ENCODE measurements around the gene METRNL. TPM values are rescaled to one million over a fixed set of nuclear protein-coding genes. Genes with fewer than 3 reads are reported as not detected.
"Not testable (repeated sequence)": the region's sequence is repeated elsewhere in the genome, so short reads cannot be mapped to it uniquely, and the experiment has no call there.

Gene METRNL
- total RNA-seq = 4.7 TPM

GRCh38 chr17:83079352-83079747 is at the start of gene METRNL:
Gene METRNL (plus strand): TSS chr17:83079609. CDS start chr17:83079816, 207 bp downstream.
- peak; percentile 79 for DNase-seq (ENCODE audit: low spot score)
- peak; percentile 80 for ATAC-seq

GRCh38 chr17:83030432-83030831 is 49.0 kb upstream of the METRNL start:
- DNase-seq (ENCODE audit: low spot score) (peak; percentile 33), ATAC-seq (no peak)

- ATAC-seq (no peak), DNase-seq (ENCODE audit: low spot score) (peak; percentile 43)
These were observed 48.0 kb upstream of the METRNL start for GRCh38 chr17:83031321-83031945.

- not testable (repeated sequence) for ATAC-seq
- DNase-seq (ENCODE audit: low spot score) = peak; percentile 41
These were observed 47.4 kb upstream of the METRNL start for GRCh38 chr17:83031946-83032451.

- ATAC-seq (no peak), DNase-seq (ENCODE audit: low spot score) (peak; percentile 32)
These were observed 46.6 kb upstream of the METRNL start for GRCh38 chr17:83032781-83033180.

- DNase-seq (ENCODE audit: low spot score) = no peak
- no peak for ATAC-seq
These were observed 44.9 kb upstream of the METRNL start for GRCh38 chr17:83034525-83034924.

- no peak for ATAC-seq
- DNase-seq (ENCODE audit: low spot score) = peak; percentile 39
These were observed 43.7 kb upstream of the METRNL start for GRCh38 chr17:83035722-83036121.

- ATAC-seq (no peak), DNase-seq (ENCODE audit: low spot score) (no peak)
These were observed 43.2 kb upstream of the METRNL start for GRCh38 chr17:83036193-83036592.

GRCh38 chr17:83036666-83037065 is 42.7 kb upstream of the METRNL start:
- DNase-seq (ENCODE audit: low spot score) (peak; percentile 41), ATAC-seq (no peak)

- ATAC-seq = no peak
- peak; percentile 28 for DNase-seq (ENCODE audit: low spot score)
These were observed 42.1 kb upstream of the METRNL start for GRCh38 chr17:83037084-83037873.

- no peak for DNase-seq (ENCODE audit: low spot score)
These were observed 41.6 kb upstream of the METRNL start for GRCh38 chr17:83037874-83038165.

GRCh38 chr17:83038983-83039382 is 40.4 kb upstream of the METRNL start:
- not testable (repeated sequence) for DNase-seq (ENCODE audit: low spot score); ATAC-seq

More at GRCh38 chr17:83037874-83038165, 41.6 kb upstream of the METRNL start:
- ATAC-seq = no peak

GRCh38 chr17:83041305-83041704 is 38.1 kb upstream of the METRNL start:
- DNase-seq (ENCODE audit: low spot score) (no peak), ATAC-seq (no peak)

GRCh38 chr17:83042522-83043158 is 36.8 kb upstream of the METRNL start:
- DNase-seq (ENCODE audit: low spot score) (no peak), ATAC-seq (no peak)

GRCh38 chr17:83044479-83044878 is 34.9 kb upstream of the METRNL start:
- not testable (repeated sequence) for DNase-seq (ENCODE audit: low spot score); ATAC-seq

- ATAC-seq = no peak
These were observed 32.8 kb upstream of the METRNL start for GRCh38 chr17:83046448-83047181.

GRCh38 chr17:83047182-83047478 is 32.3 kb upstream of the METRNL start:
- DNase-seq (ENCODE audit: low spot score) (no peak), ATAC-seq (no peak)

More at GRCh38 chr17:83046448-83047181, 32.8 kb upstream of the METRNL start:
- peak; percentile 32 for DNase-seq (ENCODE audit: low spot score)

- DNase-seq (ENCODE audit: low spot score) = peak; percentile 39
These were observed 31.5 kb upstream of the METRNL start for GRCh38 chr17:83047818-83048475.

GRCh38 chr17:83050651-83051395 is 28.6 kb upstream of the METRNL start:
- DNase-seq (ENCODE audit: low spot score) = peak; percentile 59
- ATAC-seq = no peak

More at GRCh38 chr17:83047818-83048475, 31.5 kb upstream of the METRNL start:
- ATAC-seq = not testable (repeated sequence)
